ENCODE results near the gene LRCH1.
"Not testable (repeated sequence)": the region's sequence is repeated elsewhere in the genome, so short reads cannot be mapped to it uniquely, and the experiment has no call there.

The LRCH1 gene

DNA sequence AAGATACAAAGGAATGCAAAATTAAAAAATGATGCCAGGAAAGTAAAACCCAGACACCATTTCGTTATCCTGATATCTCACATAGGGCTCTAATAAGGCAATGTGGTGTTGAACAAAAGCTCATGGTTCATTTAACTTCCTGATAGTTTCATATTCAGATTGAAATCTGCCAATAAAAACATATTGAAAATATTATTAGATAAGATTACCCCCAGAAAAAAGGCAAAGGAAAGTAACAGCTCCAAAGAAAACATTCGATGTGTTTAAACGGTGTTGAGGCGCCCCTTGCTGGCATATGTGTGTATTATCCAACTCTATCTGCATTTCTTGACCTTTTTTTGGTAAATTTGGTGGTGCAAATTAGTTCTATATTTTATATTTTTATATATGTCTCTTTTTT is 168.1 kb downstream of the LRCH1 start:
- DNase-seq: peak; percentile 19

DNA sequence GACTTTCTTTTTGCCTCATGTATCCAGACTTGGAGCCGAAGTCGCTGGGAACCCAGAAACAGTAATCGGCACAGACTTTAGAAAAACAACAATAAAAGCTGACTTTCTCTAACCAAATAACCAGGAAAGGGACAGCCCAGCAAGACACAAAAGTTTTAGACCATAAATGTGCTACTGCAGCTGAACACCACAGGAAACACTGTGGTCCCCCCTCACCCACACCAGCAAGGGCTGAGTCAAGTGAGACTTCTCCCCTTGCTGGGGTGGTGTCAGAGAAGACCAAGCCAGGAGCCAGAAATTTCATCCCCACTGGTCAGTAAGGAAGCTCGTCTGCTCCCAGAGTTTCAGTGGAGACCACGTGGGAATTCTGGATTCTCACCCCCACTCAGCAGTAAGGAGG is 173.4 kb downstream of the LRCH1 start:
- DNase-seq: no peak

DNA sequence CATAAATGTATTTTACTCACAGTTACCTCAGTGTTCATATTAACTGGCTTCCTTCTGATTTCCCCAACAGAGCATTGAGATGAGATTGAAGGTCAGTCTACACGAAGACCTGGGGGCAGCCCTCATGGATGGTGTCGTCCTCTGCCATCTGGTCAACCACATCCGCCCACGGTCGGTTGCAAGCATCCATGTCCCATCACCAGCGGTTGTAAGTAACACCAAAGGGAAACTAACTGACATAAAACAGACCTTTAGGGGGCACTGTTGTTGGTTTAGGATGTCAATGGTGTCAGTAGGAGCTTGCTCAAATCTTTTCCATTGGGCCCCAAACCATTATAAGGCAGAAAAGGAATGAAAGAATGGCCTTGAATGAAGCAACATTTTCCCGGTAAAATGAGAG is 175.8 kb downstream of the LRCH1 start:
- no peak for DNase-seq

DNA sequence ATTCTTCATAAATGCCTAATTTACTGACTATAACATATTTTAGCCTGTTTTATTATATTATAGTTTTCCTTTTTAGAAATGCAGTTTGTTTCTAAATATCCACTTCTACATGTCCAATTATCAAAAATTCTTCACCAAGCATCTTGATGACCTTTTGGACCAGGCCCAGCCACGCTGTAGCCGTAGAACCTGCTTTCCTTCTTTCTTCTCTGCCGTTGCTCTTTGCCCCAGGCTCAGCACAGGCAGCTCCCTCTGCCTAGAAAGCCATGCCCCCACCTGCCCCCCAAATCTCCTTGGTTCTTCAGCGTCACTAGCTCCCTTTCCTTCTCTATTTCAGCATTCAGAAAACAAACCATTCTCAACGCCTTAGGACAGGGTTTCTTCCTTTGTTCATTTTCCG is 178.6 kb downstream of the LRCH1 start:
- no peak for DNase-seq

DNA sequence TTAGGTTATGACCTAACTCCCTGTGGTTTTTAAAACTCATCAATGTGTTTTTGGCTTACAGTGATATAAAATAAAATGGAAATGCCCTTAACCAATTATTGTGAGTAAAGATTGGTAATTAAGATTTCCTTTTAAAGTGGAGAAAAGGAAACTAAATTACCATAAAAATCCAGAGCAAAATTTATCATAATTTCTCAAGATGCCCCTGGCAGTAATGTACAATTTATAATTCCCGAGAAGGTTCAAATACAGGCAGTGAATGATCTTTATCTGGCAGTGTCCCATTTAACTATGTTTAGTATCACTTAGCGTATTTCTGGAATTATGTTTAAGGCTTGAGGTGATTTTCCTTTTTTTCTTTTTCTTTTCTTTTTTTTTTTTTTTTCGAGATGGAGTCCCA is 182.5 kb downstream of the LRCH1 start:
- no peak for DNase-seq

DNA sequence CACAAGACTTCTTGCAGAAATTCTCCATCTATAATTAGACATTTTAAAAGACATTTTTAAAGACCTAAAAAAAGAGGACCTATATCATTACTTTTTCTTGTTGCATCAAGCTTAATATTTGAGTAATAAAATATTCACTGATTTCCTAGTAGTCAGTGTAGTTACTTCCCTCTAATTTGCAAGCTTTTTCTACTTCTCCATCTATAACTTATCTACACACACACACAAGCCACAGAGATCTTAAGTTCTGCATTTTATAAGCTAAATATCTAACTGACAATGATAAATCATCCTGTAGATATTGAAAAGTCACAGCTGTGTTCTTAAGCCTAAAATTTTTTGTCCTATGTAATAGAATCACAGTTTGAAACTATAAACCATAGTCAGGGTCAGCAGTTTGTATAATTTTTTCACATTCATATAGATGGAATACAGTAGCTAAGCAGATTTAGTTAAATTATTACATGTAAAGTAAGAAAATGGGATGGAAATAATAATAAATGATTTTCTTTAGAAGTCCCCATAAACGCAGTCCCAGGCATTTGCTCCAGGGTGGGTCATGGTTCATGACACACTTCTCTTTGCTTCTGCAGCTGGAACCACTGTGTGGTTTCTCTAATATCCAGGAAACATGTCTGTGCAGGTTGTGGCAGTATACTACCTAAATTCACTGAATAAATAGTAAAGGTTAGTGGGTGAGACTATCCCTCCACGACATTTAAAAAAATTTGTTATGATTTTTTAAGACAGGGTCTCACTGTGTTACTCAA is 183.8 kb downstream of the LRCH1 start:
- DNase-seq: no peak

DNA sequence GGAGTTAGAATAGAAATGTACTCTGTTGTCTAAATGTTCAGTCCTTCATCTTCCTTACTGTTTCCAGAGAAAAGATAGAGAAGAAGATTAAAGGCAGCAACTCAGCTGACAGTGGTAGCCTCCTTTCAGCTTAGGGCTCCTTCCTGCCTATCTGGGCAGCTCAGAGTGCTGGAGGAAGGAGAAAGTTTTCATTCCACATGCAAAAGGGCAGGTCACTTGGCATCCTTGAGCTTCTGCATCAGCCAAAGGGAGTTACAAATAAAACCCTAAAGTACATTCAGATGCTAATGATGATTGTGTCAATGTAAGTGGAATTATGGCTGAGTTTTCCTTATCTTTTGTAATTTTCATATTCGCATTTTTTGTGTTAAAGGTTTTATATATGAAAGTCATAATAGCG is 185.1 kb downstream of the LRCH1 start:
- DNase-seq: no peak

DNA sequence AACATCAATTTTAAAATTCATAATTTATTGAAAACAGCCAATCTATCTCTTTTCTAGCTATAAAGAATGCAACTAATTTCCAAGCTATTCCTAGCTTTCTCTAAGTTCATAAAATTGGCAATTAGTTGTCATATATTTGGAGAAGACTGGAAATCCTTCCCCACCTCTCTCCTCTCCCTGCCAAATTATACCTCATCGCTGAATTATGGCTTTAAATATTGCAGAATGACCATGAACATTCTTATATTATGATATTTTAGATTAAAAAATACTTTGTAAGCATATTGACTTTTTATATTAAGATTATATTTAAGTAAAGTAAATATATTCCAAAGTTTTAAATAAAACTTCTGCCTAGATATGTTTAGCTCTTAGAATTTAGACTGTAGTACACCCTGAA is 185.8 kb downstream of the LRCH1 start:
- DNase-seq: no peak

DNA sequence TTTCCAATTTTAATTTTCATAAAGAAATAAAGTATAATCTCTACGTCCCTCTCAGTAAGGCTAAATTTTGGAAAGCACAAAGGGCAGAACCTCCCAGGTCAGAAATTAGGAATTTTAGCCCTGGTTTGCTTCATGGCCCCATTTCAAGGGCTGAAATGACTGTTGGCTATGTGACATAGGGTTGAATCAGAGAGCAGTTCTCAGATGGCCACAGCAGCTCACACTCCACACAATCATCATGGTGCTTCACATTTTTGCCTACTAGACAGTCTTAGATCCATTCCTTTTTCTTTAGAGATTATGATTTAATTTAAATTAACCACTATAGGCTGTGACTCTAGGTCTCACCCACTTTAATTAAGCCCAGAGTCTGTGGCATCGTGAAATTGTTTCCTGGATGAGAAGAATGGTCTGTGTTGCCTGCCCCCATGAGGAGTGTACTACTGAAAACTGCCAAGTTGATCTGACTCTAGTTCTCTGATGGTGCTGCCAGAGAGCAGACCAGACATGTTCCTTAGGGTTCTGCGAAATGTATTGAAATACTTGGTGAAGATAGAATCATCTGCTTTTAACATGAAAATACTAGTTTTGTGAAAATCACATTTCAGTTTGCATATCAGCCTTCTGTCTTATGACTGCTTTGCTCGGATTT is 186.6 kb downstream of the LRCH1 start:
- no peak for DNase-seq

DNA sequence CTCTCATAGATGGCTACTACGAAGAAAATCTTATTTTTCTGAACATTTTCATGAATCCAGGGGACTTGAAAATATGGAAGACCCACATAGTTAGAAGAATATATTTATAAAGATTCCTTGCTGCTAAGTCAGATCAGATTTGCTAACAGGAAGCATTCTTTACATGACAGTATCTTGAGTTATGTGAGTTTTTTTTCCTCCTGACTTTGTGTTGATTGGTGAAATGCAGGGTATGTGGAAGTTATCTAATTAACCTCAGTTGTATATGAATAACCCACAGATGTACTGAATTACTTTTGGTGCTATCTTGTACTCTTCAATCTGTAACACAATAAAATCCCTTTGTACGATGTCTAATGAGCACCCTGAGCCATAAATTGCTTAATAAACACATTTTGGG is 190.2 kb downstream of the LRCH1 start:
- no peak for DNase-seq

DNA sequence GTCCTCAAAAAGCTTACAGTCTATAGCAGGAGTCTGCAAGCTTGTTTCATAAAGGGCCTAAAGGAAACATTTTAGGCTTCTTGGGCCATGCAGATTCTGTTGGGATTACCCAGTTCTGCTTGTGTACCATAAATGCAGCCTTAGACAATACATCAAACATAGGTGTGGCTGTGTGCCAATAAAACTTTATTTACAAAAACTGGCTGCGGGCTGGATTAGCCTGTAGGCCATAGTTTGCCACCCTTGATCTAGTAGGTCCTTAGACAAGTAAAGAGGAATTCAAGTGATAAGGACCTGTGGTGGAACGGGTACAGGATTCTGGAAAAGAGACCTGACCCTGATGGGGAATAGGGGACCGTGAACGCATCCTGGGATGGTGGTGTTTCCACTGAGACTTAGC is 192.1 kb downstream of the LRCH1 start:
- DNase-seq: no peak

DNA sequence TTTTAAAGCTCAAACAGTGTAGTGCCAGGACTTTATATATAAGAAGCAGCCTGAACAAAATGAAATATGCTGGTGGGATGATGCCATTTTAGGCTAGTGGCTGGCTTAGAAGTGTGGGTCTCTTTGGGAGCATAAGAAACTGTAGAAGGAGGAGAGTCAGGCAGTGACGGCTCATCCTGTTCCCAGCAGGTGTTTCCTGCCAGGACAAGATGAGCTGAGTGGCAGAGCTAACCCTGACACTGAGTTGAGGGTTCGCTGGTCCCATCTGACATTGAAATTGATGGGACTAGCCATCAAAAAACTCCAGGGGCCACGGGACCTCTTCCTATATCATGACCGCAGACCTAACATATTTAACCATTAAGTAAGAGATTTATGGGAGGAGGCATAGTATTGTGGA is 192.7 kb downstream of the LRCH1 start:
- no peak for DNase-seq

DNA sequence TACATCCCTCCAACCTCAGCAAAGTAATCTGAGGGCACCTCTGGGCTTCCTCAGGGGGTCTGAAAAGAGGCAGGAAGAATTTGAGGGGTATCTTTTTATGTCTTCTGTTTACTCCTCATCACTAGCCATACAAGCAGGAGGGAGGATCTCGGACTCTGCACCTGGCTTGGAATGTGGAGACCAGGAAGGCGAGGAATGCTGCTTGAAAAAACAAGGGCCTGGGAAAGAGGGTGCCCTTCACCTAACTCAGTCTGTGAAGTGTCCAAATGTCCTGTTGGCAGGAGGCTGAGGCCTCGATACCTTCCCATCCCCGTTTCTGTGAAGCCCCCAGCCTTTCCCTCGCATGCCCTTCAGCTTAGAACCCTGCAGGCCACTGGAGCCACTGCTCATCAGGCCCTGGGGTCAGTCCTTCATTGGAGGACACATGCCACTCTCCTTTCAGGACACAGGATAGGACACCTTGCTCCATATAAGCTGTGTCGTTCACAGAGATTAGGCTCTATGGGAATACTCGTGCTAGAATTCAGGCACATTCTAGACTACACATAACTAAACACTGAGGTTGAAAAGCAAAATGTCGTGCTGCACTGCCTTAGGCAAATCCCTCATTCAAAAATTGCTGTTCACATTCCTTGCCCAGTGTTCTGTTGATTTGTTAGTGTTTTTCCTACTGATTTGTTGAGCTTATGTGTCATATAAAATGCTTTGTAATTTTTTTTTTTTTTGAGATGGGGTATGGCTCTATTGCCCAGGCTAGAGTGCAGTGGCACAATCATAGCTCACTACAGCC is 194.3 kb downstream of the LRCH1 start:
- no peak for DNase-seq

DNA sequence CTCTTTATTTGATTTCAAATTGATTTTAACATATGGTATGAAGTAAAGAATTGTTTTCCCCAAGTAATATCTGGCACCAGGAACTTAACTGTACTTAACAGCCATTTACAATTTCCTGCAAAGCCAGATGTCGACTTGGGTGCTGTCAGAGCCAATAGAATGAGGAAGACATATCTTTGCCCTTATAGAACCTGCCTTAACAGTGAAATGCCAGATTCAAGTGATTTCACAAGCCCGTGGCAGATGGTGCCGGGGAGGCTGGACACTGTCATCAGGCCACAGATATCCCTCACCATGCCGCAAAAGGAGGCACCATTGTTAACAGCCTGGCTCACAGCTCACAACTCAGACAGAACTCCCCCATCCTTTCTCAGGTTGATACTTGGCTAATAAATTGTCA is 195.3 kb downstream of the LRCH1 start:
- no peak for DNase-seq

DNA sequence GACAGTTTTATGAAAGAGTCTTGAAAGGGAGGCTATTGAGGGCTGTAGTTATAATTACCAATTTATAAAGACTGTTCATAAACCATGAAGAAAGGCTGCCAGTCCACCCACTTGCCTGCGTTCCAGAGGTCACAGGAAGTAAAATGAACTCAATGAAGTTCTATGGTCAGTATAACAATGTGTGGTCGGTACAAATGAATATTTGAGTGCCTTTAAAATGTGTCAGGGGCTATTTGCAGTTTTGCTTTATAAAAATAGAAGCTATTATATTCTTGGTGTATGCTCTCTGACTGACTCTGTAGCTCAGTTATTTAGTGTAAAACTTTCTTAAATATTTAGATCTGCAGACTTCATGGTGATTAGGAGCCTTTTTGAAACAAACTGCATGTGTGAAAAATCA is 197.0 kb downstream of the LRCH1 start:
- DNase-seq: no peak

DNA sequence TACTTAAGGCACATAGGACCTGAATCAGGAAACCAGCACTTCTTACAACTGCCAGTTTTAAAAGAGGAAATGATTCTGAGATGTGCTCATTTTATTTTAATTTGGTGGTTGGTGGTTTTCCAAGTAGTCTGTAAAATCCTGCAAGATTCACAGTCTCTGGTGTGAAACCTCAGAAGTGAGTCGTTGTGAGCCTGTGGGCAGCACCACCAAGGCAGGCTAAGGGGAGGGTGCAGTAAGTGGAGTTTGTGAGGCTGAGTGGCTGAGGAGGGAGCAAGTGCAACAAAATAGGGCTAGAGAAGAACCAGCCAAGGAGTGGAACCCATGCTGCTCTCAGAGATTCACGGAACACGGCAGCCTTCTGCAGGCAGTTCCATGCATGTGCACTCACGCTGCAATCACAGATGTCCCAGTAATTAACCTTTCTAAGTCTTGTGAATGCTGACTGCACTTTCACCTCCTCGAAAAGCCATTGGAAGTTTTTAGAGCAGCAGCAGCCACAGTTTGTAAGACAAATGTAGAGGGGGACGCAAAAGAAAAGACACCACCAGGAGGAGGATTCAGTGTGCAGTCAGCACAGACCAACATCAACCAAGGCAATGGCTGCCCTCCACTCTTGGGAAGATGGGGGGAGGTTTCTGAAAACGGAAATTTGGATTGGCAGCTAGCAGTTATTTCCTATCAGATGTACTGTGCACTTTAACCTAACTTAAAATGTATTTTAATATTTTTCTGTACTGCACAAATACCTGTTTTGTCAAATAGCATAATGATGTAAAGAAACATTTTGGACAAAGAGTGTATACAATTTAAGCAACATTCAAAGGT is 199.1 kb downstream of the LRCH1 start:
- peak; percentile 55 for DNase-seq

DNA sequence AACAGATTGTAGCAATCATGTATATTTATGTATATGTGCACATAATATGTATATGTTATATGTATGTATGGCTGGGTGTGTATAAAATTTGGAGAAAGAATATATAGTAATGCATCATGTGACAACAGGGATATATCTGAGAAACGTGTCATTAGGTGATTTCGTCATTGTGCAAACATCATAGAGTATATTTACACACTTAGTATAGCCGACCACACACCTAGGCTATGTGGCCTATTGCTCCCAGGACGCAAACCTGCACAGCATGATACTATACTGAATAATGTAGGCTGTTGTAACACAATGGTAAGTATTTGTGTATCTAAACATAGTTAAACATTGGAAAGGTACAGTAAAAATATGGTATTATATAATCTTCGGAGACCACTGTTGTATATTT is 200.2 kb downstream of the LRCH1 start:
- DNase-seq: no peak

DNA sequence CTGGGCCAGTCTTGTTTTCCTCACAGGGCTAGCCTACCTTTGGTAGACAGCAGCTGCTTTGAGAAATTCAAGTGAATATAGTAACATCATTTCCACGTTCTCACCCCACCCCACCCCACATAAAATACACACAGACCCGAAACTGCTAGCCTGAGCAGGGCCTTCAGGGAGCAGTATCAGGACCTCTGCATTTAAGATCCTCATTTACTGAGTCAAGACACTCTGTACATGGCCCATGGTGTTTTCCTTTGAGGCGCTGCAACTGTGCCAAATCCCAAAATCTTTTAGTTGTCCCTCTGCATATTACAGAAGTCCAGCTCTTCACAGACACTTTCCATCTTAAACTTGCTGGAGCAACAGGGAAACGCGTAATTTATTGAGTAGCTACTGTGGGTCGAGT is 200.9 kb downstream of the LRCH1 start:
- no peak for DNase-seq

DNA sequence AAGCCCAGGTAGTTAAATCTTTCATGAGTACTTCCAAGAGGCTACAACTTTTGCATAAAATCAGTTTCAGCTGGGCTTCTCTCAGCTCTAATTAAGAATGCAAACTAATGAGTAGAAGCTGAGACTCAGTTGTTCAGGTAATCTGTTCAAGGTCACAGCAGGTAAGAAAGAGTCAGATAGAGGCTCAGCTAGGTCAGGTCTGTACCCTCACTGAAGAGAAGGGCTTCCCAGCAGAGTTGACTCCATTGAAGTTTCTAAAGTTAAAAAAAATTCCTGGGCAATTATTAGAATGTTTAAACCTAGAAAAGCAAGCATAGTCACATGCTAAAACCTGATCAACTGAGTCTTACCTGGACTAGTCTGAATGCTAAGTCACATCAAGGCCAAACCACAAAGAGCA is 201.8 kb downstream of the LRCH1 start:
- no peak for DNase-seq

DNA sequence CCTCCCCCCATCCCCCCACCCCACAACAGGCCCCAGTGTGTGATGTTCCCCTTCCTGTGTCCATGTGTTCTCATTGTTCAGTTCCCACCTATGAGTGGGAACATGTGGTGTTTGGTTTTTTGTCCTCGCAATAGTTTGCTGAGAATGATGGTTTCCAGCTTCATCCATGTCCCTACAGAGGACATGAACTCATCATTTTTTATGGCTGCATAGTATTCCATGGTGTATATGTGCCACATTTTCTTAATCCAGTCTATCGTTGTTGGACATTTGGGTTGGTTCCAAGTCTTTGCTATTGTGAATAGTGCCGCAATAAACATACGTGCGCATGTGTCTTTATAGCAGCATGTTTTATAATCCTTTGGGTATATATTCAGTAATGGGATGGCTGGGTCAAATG is 202.5 kb downstream of the LRCH1 start:
- DNase-seq: not testable (repeated sequence)

DNA sequence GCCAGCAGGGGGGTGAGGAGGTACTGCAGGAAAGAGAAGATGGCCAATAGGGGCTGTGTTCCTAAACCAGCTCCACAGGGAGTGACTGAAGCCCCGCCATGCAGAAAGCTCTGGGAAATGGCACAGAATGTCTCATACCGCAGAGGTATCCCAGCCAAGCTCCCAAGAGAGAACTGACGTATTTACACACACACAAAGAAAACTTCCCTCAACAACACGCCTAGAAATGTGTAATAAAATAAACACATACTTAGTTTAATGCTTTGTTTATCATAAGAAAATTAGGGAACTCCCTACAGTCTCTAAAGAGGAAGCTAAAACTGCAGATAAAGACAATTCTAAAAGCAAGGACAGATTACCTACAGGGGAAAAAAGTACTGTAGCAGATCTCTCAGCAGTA is 204.0 kb downstream of the LRCH1 start:
- no peak for DNase-seq

DNA sequence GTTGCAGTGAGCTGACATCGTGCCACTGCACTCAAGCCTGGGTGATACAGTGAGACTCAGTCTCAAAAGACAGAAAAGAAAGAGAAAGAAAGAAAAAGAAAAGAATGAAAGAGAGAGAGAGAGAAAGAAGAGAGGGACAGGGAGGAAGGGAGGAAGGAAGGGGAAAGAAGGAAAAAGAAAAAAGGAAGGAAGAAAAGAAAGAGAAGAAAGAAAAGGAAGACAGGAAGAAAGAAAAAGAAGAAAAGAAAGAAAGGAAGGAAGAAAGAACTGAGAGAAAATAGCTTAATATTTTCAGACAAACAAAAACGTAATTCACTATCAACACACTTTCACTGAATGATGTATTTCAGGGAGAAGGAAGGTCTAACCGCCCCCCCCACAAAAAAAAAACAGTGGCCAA is 204.7 kb downstream of the LRCH1 start:
- DNase-seq: no peak

DNA sequence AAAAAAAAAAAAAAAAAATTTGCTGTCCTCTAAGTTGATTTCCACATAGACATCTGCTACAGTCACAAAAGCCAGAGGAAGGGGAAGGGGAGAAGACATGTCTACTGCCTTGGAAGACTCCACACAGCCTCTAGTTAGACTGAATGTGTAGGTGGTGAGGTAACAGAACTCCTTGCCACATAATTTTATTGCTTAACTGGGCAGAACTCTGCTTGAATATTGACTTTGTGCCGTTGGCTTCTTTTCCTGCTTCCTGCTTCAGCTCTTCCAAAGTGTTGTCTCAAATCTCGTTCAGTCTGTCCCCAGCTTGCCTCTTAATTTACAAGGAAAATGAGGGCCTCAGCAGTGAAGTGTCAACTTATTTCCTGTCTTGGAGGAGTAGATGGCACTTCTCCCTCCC is 206.9 kb downstream of the LRCH1 start:
- DNase-seq: no peak

Data from central memory CD4-positive, alpha-beta T cell (primary cell).